Esophagus squamous epithelium (tissue), 5 donors: ENCODE results near the gene SCMH1. TPM values are rescaled to one million over a fixed set of nuclear protein-coding genes. Genes with fewer than 3 reads are reported as not detected.
"Not testable (repeated sequence)": the region's sequence is repeated elsewhere in the genome, so short reads cannot be mapped to it uniquely, and the experiment has no call there.

ENCODE experiments used
- DNase-seq: peaks from one replicate; lab custom pipeline; 2025; lab: John Stamatoyannopoulos, UW
- H3K27ac ChIP-seq, 4 donors: fragments of 200-600 bp; sonication (generic); one replicate each; pipeline ENCODE4 v1.5.1; 2016 to 2019; ENCODE audit warnings: mild to moderate bottlenecking in 1 of 4
- H3K27me3 ChIP-seq, 4 donors: fragments of 200-600 bp; sonication (generic); 1 replicate in 3 of 4; 2 replicates in 1 of 4; pipeline versions ENCODE4 v1.5.1 to v1.6.0; 2017 to 2021; ENCODE audit warnings: antibody characterized with exemption in 1 of 4
- H3K36me3 ChIP-seq, 3 donors: fragments of 200-600 bp; sonication (generic); one replicate each; pipeline ENCODE4 v1.5.1; 2016 to 2019
- H3K4me1 ChIP-seq, 3 donors: fragments of 200-600 bp; sonication (generic); one replicate each; pipeline ENCODE4 v1.5.1; 2017 to 2019
- H3K4me3 ChIP-seq, 4 donors: fragments of 200-600 bp; sonication (generic); 1 replicate in 3 of 4; 2 replicates in 1 of 4; pipeline ENCODE4 v1.5.1; 2016 to 2019; ENCODE audit warnings: mild to moderate bottlenecking in 2 of 4, moderate library complexity in 1 of 4
- H3K9me3 ChIP-seq, 3 donors: fragments of 200-600 bp; sonication (generic); one replicate each; pipeline ENCODE4 v1.5.1; 2016 to 2019
- POLR2A ChIP-seq, 4 donors: fragments of 450-650 bp; IDR thresholded peaks; one replicate each; pipeline ENCODE4 v1.6.1; 2017; ENCODE audit warnings: antibody characterized with exemption in 4 of 4, mild to moderate bottlenecking in 4 of 4, moderate library complexity in 3 of 4
- whole genome bisulfite sequencing, 2 donors: methylation state at CpG; one replicate each; pipeline ENCODE4 v1.1.5; 2018; 5-methylcytosine and 5-hydroxymethylcytosine counted together
- intact Hi-C: fragments of 100-400 bp; cut with DNase I; formaldehyde crosslinking; loops from one replicate; pipeline ENCODE4 v1.15.0; 2022
- total RNA-seq, 4 donors: library from RNA; depleted of rRNA; stranded (reverse); fragments of >200 nt; gene quantifications; one replicate each; pipeline ENCODE4 v1.1.0, GENCODE V29; 2016
- TF ChIP-seq, protein P1 (sequence below), 6 experiments: fragments of 450-650 bp in 4 of 6; fragments of 200-600 bp in 2 of 6; sonication (generic) in 2 of 6; IDR thresholded peaks; one replicate each; pipeline ENCODE4 v1.5.1; 2016 to 2019; ENCODE audit warnings: antibody characterized with exemption in 6 of 6, mild to moderate bottlenecking in 4 of 6, moderate library complexity in 4 of 6
- donor health status: DM: yes; HTN: yes; CAD: no.

The SCMH1 gene
- total RNA-seq, 4 donors from 2014 or later, result 4.4 to 46.9 (median 16.3) TPM

DNA sequence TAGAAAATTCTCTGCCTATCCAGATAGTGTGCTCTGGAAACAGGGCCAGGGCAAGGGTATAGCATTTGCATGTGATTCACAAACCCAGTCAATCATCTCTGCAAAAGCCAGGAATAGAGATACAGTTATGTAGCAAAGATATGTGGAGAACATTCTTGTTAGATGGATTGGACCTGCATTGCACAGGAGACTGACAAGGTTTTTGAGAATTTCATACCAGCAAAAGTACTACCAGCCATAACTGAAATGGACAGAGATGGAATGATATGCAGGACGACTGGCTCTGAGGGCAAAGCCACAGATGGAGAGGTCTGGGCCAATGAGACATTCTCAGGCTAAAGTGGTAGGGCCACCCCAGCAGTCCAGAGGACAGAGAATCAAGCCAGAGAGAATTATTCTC is 24.7 kb downstream of the SCMH1 start:
- H3K36me3 ChIP-seq, result peaks cover 0 to 25% (median 0%) of the 10 kb centered on the region in 3 donors
- peaks cover 0 to 6% (median 0%) of the 10 kb centered on the region in 3 donors for H3K4me1 ChIP-seq
- H3K27me3 ChIP-seq, result no peaks in the 10 kb centered on the region
- DNase-seq, result no peak
- no peak overlapping the region for H3K4me3 ChIP-seq
- intact Hi-C loops, result no loop called here
- no peak for TF ChIP-seq POLR2A (IDR thresholded peaks at IDR 0.05)
- TF ChIP-seq, protein P1, sequence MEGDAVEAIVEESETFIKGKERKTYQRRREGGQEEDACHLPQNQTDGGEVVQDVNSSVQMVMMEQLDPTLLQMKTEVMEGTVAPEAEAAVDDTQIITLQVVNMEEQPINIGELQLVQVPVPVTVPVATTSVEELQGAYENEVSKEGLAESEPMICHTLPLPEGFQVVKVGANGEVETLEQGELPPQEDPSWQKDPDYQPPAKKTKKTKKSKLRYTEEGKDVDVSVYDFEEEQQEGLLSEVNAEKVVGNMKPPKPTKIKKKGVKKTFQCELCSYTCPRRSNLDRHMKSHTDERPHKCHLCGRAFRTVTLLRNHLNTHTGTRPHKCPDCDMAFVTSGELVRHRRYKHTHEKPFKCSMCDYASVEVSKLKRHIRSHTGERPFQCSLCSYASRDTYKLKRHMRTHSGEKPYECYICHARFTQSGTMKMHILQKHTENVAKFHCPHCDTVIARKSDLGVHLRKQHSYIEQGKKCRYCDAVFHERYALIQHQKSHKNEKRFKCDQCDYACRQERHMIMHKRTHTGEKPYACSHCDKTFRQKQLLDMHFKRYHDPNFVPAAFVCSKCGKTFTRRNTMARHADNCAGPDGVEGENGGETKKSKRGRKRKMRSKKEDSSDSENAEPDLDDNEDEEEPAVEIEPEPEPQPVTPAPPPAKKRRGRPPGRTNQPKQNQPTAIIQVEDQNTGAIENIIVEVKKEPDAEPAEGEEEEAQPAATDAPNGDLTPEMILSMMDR (IDR thresholded peaks at IDR 0.05), result no peak
- H3K27ac ChIP-seq, result no peak overlapping the region
- peaks cover 0 to 10% (median 10%) of the 10 kb centered on the region in 3 donors for H3K9me3 ChIP-seq
- 86 to 100% methylated on average over 1 of the region's 1 CpG for WGBS, 2 donors

GRCh38 chr1:41215623-41216022 is 26.5 kb downstream of the SCMH1 start:
- no peaks in the 10 kb centered on the region for H3K4me1 ChIP-seq
- intact Hi-C loops, result no loop called here
- TF ChIP-seq, protein P1 (IDR thresholded peaks at IDR 0.05), result no peak
- no peak for TF ChIP-seq POLR2A (IDR thresholded peaks at IDR 0.05)
- H3K36me3 ChIP-seq, result peaks cover 0 to 25% (median 0%) of the 10 kb centered on the region in 3 donors
- H3K4me3 ChIP-seq, result no peak overlapping the region
- H3K27ac ChIP-seq, result no peak overlapping the region
- H3K9me3 ChIP-seq, result peaks cover 0 to 10% (median 10%) of the 10 kb centered on the region in 3 donors
- DNase-seq, result no peak
- H3K27me3 ChIP-seq, result no peaks in the 10 kb centered on the region

- Histone ChIP-seq H3K9me3 (peaks cover 0 to 5% (median 0%) of the 10 kb centered on the region in 3 donors), H3K4me1 (no peaks in the 10 kb centered on the region), H3K4me3 (no peak overlapping the region), H3K36me3 (peaks cover 0 to 8% (median 0%) of the 10 kb centered on the region in 3 donors), H3K27ac (no peak overlapping the region), H3K27me3 (no peaks in the 10 kb centered on the region)
- no peak for DNase-seq
- TF ChIP-seq POLR2A (IDR thresholded peaks at IDR 0.05), result no peak
- TF ChIP-seq, protein P1 (IDR thresholded peaks at IDR 0.05), result no peak
- intact Hi-C loops, result no loop called here
- WGBS, 2 donors, result 90 to 100% methylated on average over 1 of the region's 1 CpG
Observed at GRCh38 chr1:41213341-41213740, 28.8 kb downstream of the SCMH1 start.

DNA sequence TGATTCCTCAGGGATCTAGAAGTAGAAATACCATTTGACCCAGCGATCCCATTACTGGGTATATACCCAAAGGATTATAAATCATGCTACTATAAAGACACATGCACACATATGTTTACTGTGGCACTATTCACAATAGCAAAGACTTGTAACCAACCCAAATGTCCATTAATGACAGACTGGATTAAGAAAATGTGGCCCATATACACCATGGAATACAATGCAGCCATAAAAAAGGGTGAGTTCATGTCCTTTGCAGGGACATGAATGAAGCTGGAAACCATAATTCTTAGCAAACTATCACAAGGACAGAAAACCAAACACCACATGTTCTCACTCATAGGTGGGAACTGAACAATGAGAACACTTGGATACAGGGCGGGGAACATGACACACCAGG is 30.5 kb downstream of the SCMH1 start:
- intact Hi-C loops, H3K9me3 ChIP-seq, H3K4me3 ChIP-seq, H3K4me1 ChIP-seq, H3K27ac ChIP-seq, H3K36me3 ChIP-seq, H3K27me3 ChIP-seq, DNase-seq: not testable (repeated sequence)
- WGBS, 2 donors, result 90 to 94% methylated on average over 2 of the region's 2 CpGs

GRCh38 chr1:41207053-41207452 is 35.1 kb downstream of the SCMH1 start:
- intact Hi-C loops, DNase-seq, H3K36me3 ChIP-seq, H3K4me1 ChIP-seq, H3K27ac ChIP-seq, H3K9me3 ChIP-seq, H3K4me3 ChIP-seq, H3K27me3 ChIP-seq: not testable (repeated sequence)
- 86 to 92% methylated on average over 2 of the region's 2 CpGs for WGBS, 2 donors

DNA sequence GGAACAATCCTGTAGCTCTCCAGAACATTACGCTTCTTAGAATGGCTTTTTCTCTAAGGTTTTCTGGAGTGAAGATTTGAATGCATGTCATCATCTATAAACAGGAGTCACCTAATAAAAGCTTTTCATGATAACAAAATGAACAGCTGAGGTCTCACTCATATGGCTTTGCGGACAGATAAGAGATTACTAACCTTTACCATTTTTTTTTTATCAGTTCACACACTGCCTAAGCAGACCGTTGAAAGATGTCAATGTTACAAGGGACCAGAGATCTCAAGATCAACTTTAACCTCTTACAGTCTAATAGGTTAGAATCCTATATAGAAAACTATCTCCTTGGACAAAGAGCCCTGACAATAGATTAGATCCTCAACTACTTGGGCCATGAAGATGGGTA is 41.4 kb downstream of the SCMH1 start:
- WGBS, 2 donors, result 83 to 89% methylated on average over 3 of the region's 3 CpGs
- H3K4me3 ChIP-seq, result no peak overlapping the region
- intact Hi-C loops, result no loop called here
- H3K27me3 ChIP-seq, result no peaks in the 10 kb centered on the region
- H3K27ac ChIP-seq, result no peak overlapping the region
- no peaks in the 10 kb centered on the region for H3K36me3 ChIP-seq
- DNase-seq, result no peak
- H3K9me3 ChIP-seq, result peaks cover 0 to 3% (median 0%) of the 10 kb centered on the region in 3 donors
- H3K4me1 ChIP-seq, result no peaks in the 10 kb centered on the region
- TF ChIP-seq, protein P1 (IDR thresholded peaks at IDR 0.05), result no peak
- TF ChIP-seq POLR2A (IDR thresholded peaks at IDR 0.05), result no peak
